ENCODE data around the gene SGPL1.

DNA sequence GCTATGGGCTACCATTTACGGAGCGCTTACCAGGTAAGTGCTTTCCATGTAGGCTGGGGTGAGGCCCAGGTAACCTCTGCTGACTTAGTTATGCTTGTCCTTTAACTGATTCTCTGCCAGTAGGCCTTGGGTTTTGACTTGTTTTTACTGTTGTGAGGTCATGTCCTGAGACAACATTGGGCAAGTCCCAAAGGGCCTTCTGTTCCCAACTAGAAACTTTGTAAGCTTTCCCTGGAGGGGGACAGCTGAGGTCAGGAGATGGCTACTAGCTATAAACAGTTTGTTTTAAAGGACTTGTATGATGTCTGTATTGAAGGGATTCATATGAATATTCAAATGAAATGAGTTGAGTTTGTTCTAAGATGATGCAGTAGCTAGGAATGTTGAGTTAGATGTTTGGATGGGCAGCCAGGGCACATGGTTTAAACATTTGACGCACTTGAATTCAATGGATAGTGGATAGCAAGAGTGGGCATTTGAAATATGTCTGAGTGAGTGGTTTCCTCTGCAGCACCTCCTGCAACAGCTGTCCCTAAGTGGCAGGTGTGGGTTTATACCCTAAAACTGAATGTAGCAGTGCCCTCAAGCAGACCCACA, 10.0 kb upstream of the SGPL1 start:
- TF ChIP-seq, protein P1, sequence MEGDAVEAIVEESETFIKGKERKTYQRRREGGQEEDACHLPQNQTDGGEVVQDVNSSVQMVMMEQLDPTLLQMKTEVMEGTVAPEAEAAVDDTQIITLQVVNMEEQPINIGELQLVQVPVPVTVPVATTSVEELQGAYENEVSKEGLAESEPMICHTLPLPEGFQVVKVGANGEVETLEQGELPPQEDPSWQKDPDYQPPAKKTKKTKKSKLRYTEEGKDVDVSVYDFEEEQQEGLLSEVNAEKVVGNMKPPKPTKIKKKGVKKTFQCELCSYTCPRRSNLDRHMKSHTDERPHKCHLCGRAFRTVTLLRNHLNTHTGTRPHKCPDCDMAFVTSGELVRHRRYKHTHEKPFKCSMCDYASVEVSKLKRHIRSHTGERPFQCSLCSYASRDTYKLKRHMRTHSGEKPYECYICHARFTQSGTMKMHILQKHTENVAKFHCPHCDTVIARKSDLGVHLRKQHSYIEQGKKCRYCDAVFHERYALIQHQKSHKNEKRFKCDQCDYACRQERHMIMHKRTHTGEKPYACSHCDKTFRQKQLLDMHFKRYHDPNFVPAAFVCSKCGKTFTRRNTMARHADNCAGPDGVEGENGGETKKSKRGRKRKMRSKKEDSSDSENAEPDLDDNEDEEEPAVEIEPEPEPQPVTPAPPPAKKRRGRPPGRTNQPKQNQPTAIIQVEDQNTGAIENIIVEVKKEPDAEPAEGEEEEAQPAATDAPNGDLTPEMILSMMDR (IDR thresholded peaks at IDR 0.05), result no peak
- no peak for TF ChIP-seq POLR2A (IDR thresholded peaks at IDR 0.05)

All from esophagus squamous epithelium (tissue), 4 donors.